ENCODE measurements around the gene ARHGAP19. TPM values are rescaled to one million over a fixed set of nuclear protein-coding genes. Genes with fewer than 3 reads are reported as not detected.
A peak's percentile ranks its signal among the peaks of the same experiment; 100 is the strongest.

The ARHGAP19 gene
- total RNA-seq, 1 experiment from 2014 or later = 33.2 TPM

DNA sequence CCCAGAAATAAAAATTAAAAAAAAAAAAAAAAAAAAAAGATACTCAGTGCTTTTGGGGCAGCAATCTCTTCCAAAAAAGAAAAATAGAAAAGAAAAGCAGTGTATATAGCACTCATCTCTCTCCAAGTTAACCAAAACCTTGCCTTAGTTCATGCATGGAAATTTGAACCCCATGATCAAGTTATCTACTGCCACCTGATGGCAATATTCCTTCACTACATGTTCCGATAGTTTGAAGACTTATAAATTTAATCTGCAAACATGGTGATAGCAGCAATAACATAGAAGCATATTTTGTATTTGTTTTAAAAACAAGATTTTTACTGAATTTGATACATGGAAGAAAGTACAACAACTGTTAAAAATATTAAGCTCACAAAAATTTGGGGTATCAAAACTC lies 58.0 kb downstream of the ARHGAP19 start:
- no peaks in the 10 kb centered on the region for H3K27me3 ChIP-seq (ENCODE audit: insufficient read depth, low read length)
- no peak overlapping the region for H3T11ph ChIP-seq (ENCODE audit: low read length)
- no peak overlapping the region for H3K27ac ChIP-seq (ENCODE audit: insufficient read length, low read depth, low read length)
- H2AK5ac ChIP-seq (ENCODE audit: insufficient read length, low read length) = no peak overlapping the region
- no peak overlapping the region for H2BK12ac ChIP-seq (ENCODE audit: insufficient read length, low read depth, low read length)
- Mint-ChIP-seq H3K4me1 (peaks cover 7 to 8% of the 10 kb centered on the region in 2 experiments; a peak in 3 of 4 replicates), H3K27ac (no peak overlapping the region; a peak in 1 of 7 replicates), H3K36me3 (ENCODE audit: insufficient read depth in 1 of 3, low read depth in 3 of 3) (peaks cover 2 to 31% (median 25%) of the 10 kb centered on the region in 3 experiments; a peak in 6 of 7 replicates), H3K9me3 (no peaks in the 10 kb centered on the region), H3K27me3 (ENCODE audit: low read depth) (no peaks in the 10 kb centered on the region), H3K4me3 (no peak overlapping the region)
- no peak overlapping the region for H3K14ac ChIP-seq (ENCODE audit: insufficient read depth, low read length)
- no peaks in the 10 kb centered on the region for H3K4me1 ChIP-seq (ENCODE audit: insufficient read depth, low read length)
- H3K9ac ChIP-seq (ENCODE audit: extremely low read depth, insufficient read length, low read length) = no peak overlapping the region
- no peak overlapping the region for H2BK15ac ChIP-seq (ENCODE audit: low read depth, low read length)
- no peaks in the 10 kb centered on the region for H3K23me2 ChIP-seq (ENCODE audit: insufficient read length, low read depth, low read length, poor library complexity, severe bottlenecking)
- no peaks in the 10 kb centered on the region for H4K20me1 ChIP-seq (ENCODE audit: control insufficient read depth, insufficient read depth, insufficient read length)
- WGBS (ENCODE audit: extremely low coverage, insufficient read length, low lambda C conversion rate) = no CpG with 5 or more reads among the region's 1 CpG
- no peak overlapping the region for H3K4ac ChIP-seq (ENCODE audit: low read depth, low read length)
- no peak overlapping the region for H3K23ac ChIP-seq (ENCODE audit: insufficient read length, low read depth, low read length)
- H3K79me1 ChIP-seq (ENCODE audit: insufficient read depth, low read depth, low read length, poor library complexity, severe bottlenecking) = no peaks in the 10 kb centered on the region
- no peak overlapping the region for H4K8ac ChIP-seq (replicated peaks; ENCODE audit: insufficient read length, low read depth, low read length)
- H4K5ac ChIP-seq (ENCODE audit: insufficient read length, low read depth, low read length) = no peak overlapping the region
- peak; percentile 77 for TF ChIP-seq CTCF (conservative IDR thresholded peaks at IDR 0.05)
- H3K56ac ChIP-seq (ENCODE audit: insufficient read length, low read depth, low read length) = no peak overlapping the region
- no peaks in the 10 kb centered on the region for H3K79me2 ChIP-seq (ENCODE audit: insufficient read depth, low read length)
- no peak overlapping the region for H2BK20ac ChIP-seq (ENCODE audit: low read depth, low read length, poor library complexity, severe bottlenecking)
- no peak overlapping the region for H2BK5ac ChIP-seq (ENCODE audit: insufficient read length, low read length)
- H3K4me2 ChIP-seq (ENCODE audit: insufficient read depth, insufficient read length, low read length) = no peak overlapping the region
- no peak overlapping the region for H2BK120ac ChIP-seq (ENCODE audit: low read depth, low read length, poor library complexity, severe bottlenecking)
- H3K9me3 ChIP-seq (ENCODE audit: control insufficient read depth, low read depth, low read length) = no peaks in the 10 kb centered on the region
- no peak overlapping the region for H2AFZ ChIP-seq (ENCODE audit: low read length)
- H4K91ac ChIP-seq (ENCODE audit: insufficient read length, low read depth, low read length) = no peak overlapping the region
- no peak for DNase-seq
- no peak overlapping the region for H3K18ac ChIP-seq (ENCODE audit: insufficient read length, low read depth, low read length)
